ENCODE measurements around the gene CSRNP3.

- TF ChIP-seq CTCF (IDR thresholded peaks at IDR 0.05), result no peak
- TF ChIP-seq POLR2A (IDR thresholded peaks at IDR 0.05), result no peak
Measured at GRCh38 chr2:165623783-165624469, 154.4 kb downstream of the CSRNP3 start.

Data from uterus (tissue), 2 donors.